ENCODE results near the gene NFILZ.

GRCh38 chr19:8605514-8605913 is 24.9 kb upstream of the NFILZ start:
- TF ChIP-seq ZNF24 (tag by site-specific recombination; IDR thresholded peaks at IDR 0.05) (no peak), ZBTB7A (tag by site-specific recombination; IDR thresholded peaks at IDR 0.05; ENCODE audit: low read depth) (no peak), ZNF121 (tag by site-specific recombination; IDR thresholded peaks at IDR 0.05) (no peak), YY1 (tag by site-specific recombination; IDR thresholded peaks at IDR 0.05) (no peak), KLF1 (tag by site-specific recombination; IDR thresholded peaks at IDR 0.05) (no peak), REST (tag by site-specific recombination; IDR thresholded peaks at IDR 0.05) (no peak), ZSCAN30 (tag by site-specific recombination; IDR thresholded peaks at IDR 0.05) (no peak), ZNF658 (tag by site-specific recombination; IDR thresholded peaks at IDR 0.05) (no peak), ZNF560 (tag by site-specific recombination; IDR thresholded peaks at IDR 0.05; ENCODE audit: borderline replicate concordance) (no peak), ZNF335 (tag by site-specific recombination; conservative IDR thresholded peaks at IDR 0.05) (no peak), ZNF561 (tag by site-specific recombination; IDR thresholded peaks at IDR 0.05; ENCODE audit: borderline replicate concordance) (no peak), ZNF274 (IDR thresholded peaks at IDR 0.05; ENCODE audit: low read length) (no peak), ZNF274 (tag by site-specific recombination; IDR thresholded peaks at IDR 0.05; ENCODE audit: borderline replicate concordance) (no peak)
- TF ChIP-seq, protein P1, sequence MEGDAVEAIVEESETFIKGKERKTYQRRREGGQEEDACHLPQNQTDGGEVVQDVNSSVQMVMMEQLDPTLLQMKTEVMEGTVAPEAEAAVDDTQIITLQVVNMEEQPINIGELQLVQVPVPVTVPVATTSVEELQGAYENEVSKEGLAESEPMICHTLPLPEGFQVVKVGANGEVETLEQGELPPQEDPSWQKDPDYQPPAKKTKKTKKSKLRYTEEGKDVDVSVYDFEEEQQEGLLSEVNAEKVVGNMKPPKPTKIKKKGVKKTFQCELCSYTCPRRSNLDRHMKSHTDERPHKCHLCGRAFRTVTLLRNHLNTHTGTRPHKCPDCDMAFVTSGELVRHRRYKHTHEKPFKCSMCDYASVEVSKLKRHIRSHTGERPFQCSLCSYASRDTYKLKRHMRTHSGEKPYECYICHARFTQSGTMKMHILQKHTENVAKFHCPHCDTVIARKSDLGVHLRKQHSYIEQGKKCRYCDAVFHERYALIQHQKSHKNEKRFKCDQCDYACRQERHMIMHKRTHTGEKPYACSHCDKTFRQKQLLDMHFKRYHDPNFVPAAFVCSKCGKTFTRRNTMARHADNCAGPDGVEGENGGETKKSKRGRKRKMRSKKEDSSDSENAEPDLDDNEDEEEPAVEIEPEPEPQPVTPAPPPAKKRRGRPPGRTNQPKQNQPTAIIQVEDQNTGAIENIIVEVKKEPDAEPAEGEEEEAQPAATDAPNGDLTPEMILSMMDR (tag by site-specific recombination; IDR thresholded peaks at IDR 0.05): no peak
- TF ChIP-seq, protein P2, sequence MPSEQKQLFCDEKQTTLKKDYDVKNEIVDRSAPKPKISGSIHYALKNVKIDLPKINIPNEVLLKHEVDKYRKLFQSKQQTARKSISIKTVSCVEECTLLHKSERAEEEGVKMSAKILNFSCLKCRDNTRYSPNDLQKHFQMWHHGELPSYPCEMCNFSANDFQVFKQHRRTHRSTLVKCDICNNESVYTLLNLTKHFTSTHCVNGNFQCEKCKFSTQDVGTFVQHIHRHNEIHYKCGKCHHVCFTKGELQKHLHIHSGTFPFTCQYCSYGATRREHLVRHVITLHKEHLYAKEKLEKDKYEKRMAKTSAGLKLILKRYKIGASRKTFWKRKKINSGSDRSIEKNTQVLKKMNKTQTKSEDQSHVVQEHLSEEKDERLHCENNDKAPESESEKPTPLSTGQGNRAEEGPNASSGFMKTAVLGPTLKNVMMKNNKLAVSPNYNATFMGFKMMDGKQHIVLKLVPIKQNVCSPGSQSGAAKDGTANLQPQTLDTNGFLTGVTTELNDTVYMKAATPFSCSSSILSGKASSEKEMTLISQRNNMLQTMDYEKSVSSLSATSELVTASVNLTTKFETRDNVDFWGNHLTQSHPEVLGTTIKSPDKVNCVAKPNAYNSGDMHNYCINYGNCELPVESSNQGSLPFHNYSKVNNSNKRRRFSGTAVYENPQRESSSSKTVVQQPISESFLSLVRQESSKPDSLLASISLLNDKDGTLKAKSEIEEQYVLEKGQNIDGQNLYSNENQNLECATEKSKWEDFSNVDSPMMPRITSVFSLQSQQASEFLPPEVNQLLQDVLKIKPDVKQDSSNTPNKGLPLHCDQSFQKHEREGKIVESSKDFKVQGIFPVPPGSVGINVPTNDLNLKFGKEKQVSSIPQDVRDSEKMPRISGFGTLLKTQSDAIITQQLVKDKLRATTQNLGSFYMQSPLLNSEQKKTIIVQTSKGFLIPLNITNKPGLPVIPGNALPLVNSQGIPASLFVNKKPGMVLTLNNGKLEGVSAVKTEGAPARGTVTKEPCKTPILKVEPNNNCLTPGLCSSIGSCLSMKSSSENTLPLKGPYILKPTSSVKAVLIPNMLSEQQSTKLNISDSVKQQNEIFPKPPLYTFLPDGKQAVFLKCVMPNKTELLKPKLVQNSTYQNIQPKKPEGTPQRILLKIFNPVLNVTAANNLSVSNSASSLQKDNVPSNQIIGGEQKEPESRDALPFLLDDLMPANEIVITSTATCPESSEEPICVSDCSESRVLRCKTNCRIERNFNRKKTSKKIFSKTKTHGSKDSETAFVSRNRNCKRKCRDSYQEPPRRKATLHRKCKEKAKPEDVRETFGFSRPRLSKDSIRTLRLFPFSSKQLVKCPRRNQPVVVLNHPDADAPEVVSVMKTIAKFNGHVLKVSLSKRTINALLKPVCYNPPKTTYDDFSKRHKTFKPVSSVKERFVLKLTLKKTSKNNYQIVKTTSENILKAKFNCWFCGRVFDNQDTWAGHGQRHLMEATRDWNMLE (tag by site-specific recombination; conservative IDR thresholded peaks at IDR 0.05; ENCODE audit: low read depth): no peak

Measured in HEK293 (cell line).